Ascending aorta (tissue), 2 donors: ENCODE results near the gene ACTG1. TPM values are rescaled to one million over a fixed set of nuclear protein-coding genes. Genes with fewer than 3 reads are reported as not detected.
A peak's percentile ranks its signal among the peaks of the same experiment; 100 is the strongest.

Source experiments
- DNase-seq, 2 donors: peaks; one replicate each; pipeline ENCODE4 v3.0.0-alpha.2; 2019; ENCODE audit warnings: low spot score in 2 of 2
- H3K27ac ChIP-seq, 2 donors: fragments of 200-600 bp; sonication (generic); one replicate each; pipeline ENCODE4 v1.5.1; 2016 to 2017; ENCODE audit warnings: mild to moderate bottlenecking in 1 of 2
- H3K27me3 ChIP-seq: fragments of 200-600 bp; sonication (generic); one replicate; pipeline ENCODE4 v1.5.1; 2017
- H3K36me3 ChIP-seq, 2 donors: fragments of 200-600 bp; sonication (generic); one replicate each; pipeline ENCODE4 v1.5.1; 2016
- H3K4me1 ChIP-seq, 2 donors: fragments of 200-600 bp; sonication (generic); one replicate each; pipeline ENCODE4 v1.5.1; 2016 to 2017; ENCODE audit warnings: mild to moderate bottlenecking in 1 of 2
- H3K4me3 ChIP-seq, 2 donors: fragments of 200-600 bp; sonication (generic); one replicate each; pipeline ENCODE4 v1.5.1; 2016 to 2017; ENCODE audit warnings: mild to moderate bottlenecking in 1 of 2
- H3K9me3 ChIP-seq, 2 donors: fragments of 200-600 bp; sonication (generic); one replicate each; pipeline ENCODE4 v1.5.1; 2016
- CTCF ChIP-seq, 3 experiments: fragments of 200-600 bp in 2 of 3; fragments of 450-650 bp in 1 of 3; sonication (generic) in 2 of 3; IDR thresholded peaks; one replicate each; pipeline ENCODE4 v1.5.1; 2016 to 2019; ENCODE audit warnings: antibody characterized with exemption in 3 of 3, mild to moderate bottlenecking in 1 of 3, moderate library complexity in 1 of 3
- intact Hi-C: fragments of 100-400 bp; cut with DNase I; formaldehyde crosslinking; loops from one replicate; pipeline ENCODE4 v1.15.1; 2023
- total RNA-seq: library from RNA; depleted of rRNA; stranded (reverse); fragments of >200 nt; gene quantifications from one replicate; pipeline ENCODE4 v1.1.0, GENCODE V29; 2016

ACTG1 gene
- total RNA-seq, 1 donor from 2014 or later: 6,075 TPM

- Histone ChIP-seq H3K9me3 (no peaks in the 10 kb centered on the region), H3K4me1 (peaks cover 0 to 3% of the 10 kb centered on the region in 2 donors), H3K27me3 (no peaks in the 10 kb centered on the region), H3K4me3 (peak overlapping the region; percentile 81 to 96), H3K36me3 (peaks cover 40 to 46% of the 10 kb centered on the region in 2 donors), H3K27ac (peak overlapping the region; percentile 17 to 90)
- no peak for TF ChIP-seq CTCF (IDR thresholded peaks at IDR 0.05)
- intact Hi-C loops: no loop called here
- no peak for DNase-seq
Observed at GRCh38 chr17:81509207-81509971, 3.2 kb downstream of the ACTG1 start.

DNA sequence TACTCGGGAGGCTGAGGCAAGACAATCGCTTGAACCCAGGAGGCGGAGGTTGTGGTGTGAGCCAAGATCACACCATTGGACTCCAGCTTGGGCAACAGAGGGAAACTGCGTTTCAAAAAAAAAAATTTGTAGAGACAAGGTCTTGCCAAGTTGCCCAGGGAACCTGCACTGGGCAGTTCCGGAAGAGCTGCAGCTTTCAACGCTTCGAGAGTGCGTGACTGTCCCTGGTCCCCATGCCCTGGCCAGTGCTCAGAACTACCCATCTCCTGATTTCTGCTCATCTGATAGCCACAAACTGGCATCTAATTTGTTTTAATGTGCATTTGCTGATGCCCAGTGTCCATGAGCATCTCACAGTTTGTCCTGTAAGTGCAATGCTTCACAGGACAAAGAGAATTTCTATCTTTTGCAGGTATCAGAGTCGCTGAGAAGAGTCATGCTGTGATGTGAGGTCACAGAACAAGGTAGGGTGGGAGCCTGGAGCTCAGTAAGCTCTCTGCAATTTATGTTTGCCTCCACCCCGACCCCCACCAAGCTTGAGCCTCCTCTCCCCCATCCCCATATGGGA, 3.9 kb downstream of the ACTG1 start:
- Histone ChIP-seq H3K27ac (peak overlapping the region; percentile 17 to 43), H3K36me3 (peaks cover 40 to 46% of the 10 kb centered on the region in 2 donors), H3K9me3 (no peaks in the 10 kb centered on the region), H3K4me1 (peaks cover 0 to 3% of the 10 kb centered on the region in 2 donors), H3K4me3 (peak overlapping the region; percentile 81 to 96), H3K27me3 (no peaks in the 10 kb centered on the region)
- TF ChIP-seq CTCF (IDR thresholded peaks at IDR 0.05): no peak
- intact Hi-C loops: no loop called here
- DNase-seq: no peak

- no peak for TF ChIP-seq CTCF (IDR thresholded peaks at IDR 0.05)
- intact Hi-C loops: no loop called here
- H3K9me3 ChIP-seq: no peaks in the 10 kb centered on the region
- DNase-seq: no peak
- H3K4me1 ChIP-seq: peaks cover 0 to 3% of the 10 kb centered on the region in 2 donors
- no peaks in the 10 kb centered on the region for H3K27me3 ChIP-seq
- H3K36me3 ChIP-seq: peaks cover 7 to 8% of the 10 kb centered on the region in 2 donors
- no peak overlapping the region for H3K4me3 ChIP-seq
- no peak overlapping the region for H3K27ac ChIP-seq
Observed at GRCh38 chr17:81503619-81504018, 9.0 kb downstream of the ACTG1 start.

GRCh38 chr17:81502471-81503017, 10.1 kb downstream of the ACTG1 start:
- Histone ChIP-seq H3K4me1 (peaks cover 0 to 3% of the 10 kb centered on the region in 2 donors), H3K9me3 (no peaks in the 10 kb centered on the region), H3K4me3 (no peak overlapping the region), H3K27me3 (no peaks in the 10 kb centered on the region), H3K27ac (no peak overlapping the region), H3K36me3 (no peaks in the 10 kb centered on the region)
- DNase-seq: no peak
- intact Hi-C loops: no loop called here
- no peak for TF ChIP-seq CTCF (IDR thresholded peaks at IDR 0.05)

DNA sequence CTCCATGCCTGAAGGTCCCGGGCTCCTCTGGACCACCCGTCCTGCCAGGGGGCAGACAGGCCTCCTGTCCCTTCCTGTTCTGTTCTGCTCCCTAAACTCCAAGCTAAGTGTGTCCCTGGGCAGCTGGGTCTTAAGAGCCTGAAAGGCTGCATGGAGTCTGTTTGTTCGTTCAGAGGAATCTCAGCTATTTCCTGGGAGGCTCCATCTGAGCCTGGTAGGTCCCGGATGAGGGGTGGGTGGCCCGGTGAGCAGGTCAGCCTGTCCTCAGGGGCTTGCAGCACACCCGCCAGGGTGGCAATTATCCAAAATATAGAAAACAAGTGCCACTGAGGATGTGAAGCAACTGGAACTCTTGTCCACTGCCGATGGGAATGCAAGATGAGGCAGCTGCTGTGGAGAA, 12.6 kb downstream of the ACTG1 start:
- H3K9me3 ChIP-seq: no peaks in the 10 kb centered on the region
- H3K27me3 ChIP-seq: no peaks in the 10 kb centered on the region
- intact Hi-C loops: no loop called here
- no peak for DNase-seq
- no peak for TF ChIP-seq CTCF (IDR thresholded peaks at IDR 0.05)
- peaks cover 0 to 3% of the 10 kb centered on the region in 2 donors for H3K4me1 ChIP-seq
- no peak overlapping the region for H3K4me3 ChIP-seq
- no peaks in the 10 kb centered on the region for H3K36me3 ChIP-seq
- H3K27ac ChIP-seq: peak overlapping the region in 1 of 2 donors; percentile 22
